Ramos (cell line): ENCODE measurements around the gene REEP1.
"Not testable (repeated sequence)": the region's sequence is repeated elsewhere in the genome, so short reads cannot be mapped to it uniquely, and the experiment has no call there.

Experiments used
- in situ Hi-C: fragments of 300-500 bp; cut with MboI; formaldehyde crosslinking; loops from one replicate; pipeline ENCODE4 v1.14.3; 2022; ENCODE audit warnings: low sequenced_read_pairs; ENCODE audit not compliant: unreplicated experiment

REEP1 gene

GRCh38 chr2:86211033-86211795 is 126.2 kb downstream of the REEP1 start:
- in situ Hi-C loops, result no loop called here

GRCh38 chr2:86204458-86204857 is 133.0 kb downstream of the REEP1 start:
- in situ Hi-C loops, result no loop called here

- in situ Hi-C loops, result no loop called here
These were observed 133.8 kb downstream of the REEP1 start for GRCh38 chr2:86203614-86204013.

- in situ Hi-C loops, result no loop called here
These were observed 134.7 kb downstream of the REEP1 start for GRCh38 chr2:86202702-86203101.

- in situ Hi-C loops, result no loop called here
These were observed 135.1 kb downstream of the REEP1 start for GRCh38 chr2:86202336-86202692.

- in situ Hi-C loops, result no loop called here
These were observed 135.6 kb downstream of the REEP1 start for GRCh38 chr2:86201671-86202335.

- in situ Hi-C loops, result not testable (repeated sequence)
These were observed 136.9 kb downstream of the REEP1 start for GRCh38 chr2:86200564-86200963.

GRCh38 chr2:86199834-86200177 is 137.6 kb downstream of the REEP1 start:
- in situ Hi-C loops, result no loop called here

- in situ Hi-C loops, result no loop called here
These were observed 141.5 kb downstream of the REEP1 start for GRCh38 chr2:86195808-86196387.

- in situ Hi-C loops, result no loop called here
These were observed 142.2 kb downstream of the REEP1 start, which contains the start of gene IMMT for GRCh38 chr2:86195055-86195807. Gene IMMT, minus strand, starts transcription at chr2:86195462. Its CDS starts 80 bp downstream, at chr2:86195382.

- in situ Hi-C loops, result no loop called here
These were observed 142.7 kb downstream of the REEP1 start for GRCh38 chr2:86194751-86195054.

GRCh38 chr2:86193901-86194567 is 143.4 kb downstream of the REEP1 start:
- in situ Hi-C loops, result no loop called here

GRCh38 chr2:86189782-86190416 is 147.5 kb downstream of the REEP1 start:
- in situ Hi-C loops, result no loop called here

- in situ Hi-C loops, result no loop called here
These were observed 151.0 kb downstream of the REEP1 start for GRCh38 chr2:86186431-86186830.

- in situ Hi-C loops, result no loop called here
These were observed 151.8 kb downstream of the REEP1 start for GRCh38 chr2:86185517-86186212.

- in situ Hi-C loops, result no loop called here
These were observed 160.8 kb downstream of the REEP1 start for GRCh38 chr2:86176597-86176996.

GRCh38 chr2:86175828-86176227 is 161.6 kb downstream of the REEP1 start:
- in situ Hi-C loops, result no loop called here

- in situ Hi-C loops, result no loop called here
These were observed 163.0 kb downstream of the REEP1 start for GRCh38 chr2:86174445-86174844.

- in situ Hi-C loops, result no loop called here
These were observed 164.8 kb downstream of the REEP1 start for GRCh38 chr2:86172610-86173009.
